Right lobe of liver (tissue), 6 donors: Measurements from ENCODE around the gene MAP3K3. TPM values are rescaled to one million over a fixed set of nuclear protein-coding genes. Genes with fewer than 3 reads are reported as not detected.

Experiments used
- ATAC-seq, 4 donors: fragments of 200-7000 bp; cut with Tn5 transposase; one replicate each; pipeline ENCODE4 v1.9.1; 2020; ENCODE audit warnings: mild to moderate bottlenecking in 4 of 4, moderate library complexity in 4 of 4
- DNase-seq, 3 donors: peaks; one replicate each; pipeline ENCODE4 v3.0.0-alpha.2; 2020
- H3K27ac ChIP-seq, 3 donors: fragments of 200-600 bp; one replicate each; pipeline ENCODE4 v1.8.0; 2022
- H3K27me3 ChIP-seq, 2 donors: fragments of 200-600 bp; one replicate each; pipeline ENCODE4 v1.8.0; 2022
- H3K36me3 ChIP-seq, 4 donors: fragments of 200-600 bp; sonication (generic) in 1 of 4; one replicate each; pipeline versions ENCODE4 v1.5.1 to v1.8.0; 2017 to 2022; ENCODE audit warnings: control low read depth in 1 of 4
- H3K4me1 ChIP-seq, 4 donors: fragments of 200-600 bp; sonication (generic) in 1 of 4; one replicate each; pipeline versions ENCODE4 v1.5.1 to v1.8.0; 2017 to 2022; ENCODE audit warnings: control low read depth in 1 of 4
- H3K4me3 ChIP-seq, 3 donors: fragments of 200-600 bp; one replicate each; pipeline ENCODE4 v1.8.0; 2022
- H3K9me3 ChIP-seq, 4 donors: fragments of 200-600 bp; sonication (generic) in 1 of 4; one replicate each; pipeline versions ENCODE4 v1.5.1 to v1.8.0; 2017 to 2022; ENCODE audit warnings: control low read depth in 1 of 4
- CTCF ChIP-seq, 4 donors: fragments of 200-600 bp in 3 of 4; fragments of 450-650 bp in 1 of 4; IDR thresholded peaks; one replicate each; pipeline versions ENCODE4 v1.5.1 to v1.8.0; 2016 to 2022; ENCODE audit warnings: antibody characterized with exemption in 4 of 4, mild to moderate bottlenecking in 2 of 4
- POLR2A ChIP-seq: fragments of 450-650 bp; IDR thresholded peaks from one replicate; pipeline ENCODE4 v1.6.1; 2017; ENCODE audit warnings: antibody characterized with exemption, mild to moderate bottlenecking
- WGBS: methylation state at CpG from one replicate; pipeline ENCODE4 v1.1.6; 2018; ENCODE audit warnings: low coverage, low lambda C conversion rate; ENCODE audit not compliant: insufficient coverage; ENCODE audit errors: missing lambda C conversion rate; 5-methylcytosine and 5-hydroxymethylcytosine counted together
- intact Hi-C, 2 donors: fragments of 100-400 bp; cut with DNase I; formaldehyde crosslinking; loops; one replicate each; pipeline versions ENCODE4 v1.11.2 to v1.14.1; 2022
- total RNA-seq, 6 experiments: library from RNA; depleted of rRNA in 2 of 6; stranded (reverse); fragments of >200 nt in 2 of 6; fragmentation: NEBNext Ultra II Directional in 3 of 6; extraction: Animal tissue kit (Norgen Biotek cat#: 25700) in 3 of 6; gene quantifications; one replicate each; pipeline versions ENCODE4 v1.1.0 to v1.2.4, GENCODE V29; 2016 to 2023
- donor health status: DM: no; HTN: yes; CAD: no.
- donor health status: DM: no; HTN: no; CAD: no.
- donor health status: DM: no; HTN: no; CAD: no.
- donor health status: DM: no; HTN: yes; CAD: no.
- donor health status: DM: no; HTN: yes; CAD: no.

Gene MAP3K3
- total RNA-seq, 6 experiments from 2014 or later, result 10.6 to 15.8 (median 13.0) TPM

- H3K4me1 ChIP-seq, result peaks cover 0 to 61% (median 13%) of the 10 kb centered on the region in 4 donors
- H3K36me3 ChIP-seq, result no peaks in the 10 kb centered on the region
- 80% methylated on average over 1 of the region's 1 CpG for WGBS
- ATAC-seq, result no peak
- no peaks in the 10 kb centered on the region for H3K27me3 ChIP-seq
- TF ChIP-seq POLR2A (no peak), CTCF (IDR thresholded peaks at IDR 0.05) (no peak)
- H3K27ac ChIP-seq, result no peak overlapping the region
- intact Hi-C loops, result no loop called here
- DNase-seq, result no peak
- H3K9me3 ChIP-seq, result no peaks in the 10 kb centered on the region
- no peak overlapping the region for H3K4me3 ChIP-seq
Measured at GRCh38 chr17:63624531-63624880, 2.3 kb downstream of the MAP3K3 start.

DNA sequence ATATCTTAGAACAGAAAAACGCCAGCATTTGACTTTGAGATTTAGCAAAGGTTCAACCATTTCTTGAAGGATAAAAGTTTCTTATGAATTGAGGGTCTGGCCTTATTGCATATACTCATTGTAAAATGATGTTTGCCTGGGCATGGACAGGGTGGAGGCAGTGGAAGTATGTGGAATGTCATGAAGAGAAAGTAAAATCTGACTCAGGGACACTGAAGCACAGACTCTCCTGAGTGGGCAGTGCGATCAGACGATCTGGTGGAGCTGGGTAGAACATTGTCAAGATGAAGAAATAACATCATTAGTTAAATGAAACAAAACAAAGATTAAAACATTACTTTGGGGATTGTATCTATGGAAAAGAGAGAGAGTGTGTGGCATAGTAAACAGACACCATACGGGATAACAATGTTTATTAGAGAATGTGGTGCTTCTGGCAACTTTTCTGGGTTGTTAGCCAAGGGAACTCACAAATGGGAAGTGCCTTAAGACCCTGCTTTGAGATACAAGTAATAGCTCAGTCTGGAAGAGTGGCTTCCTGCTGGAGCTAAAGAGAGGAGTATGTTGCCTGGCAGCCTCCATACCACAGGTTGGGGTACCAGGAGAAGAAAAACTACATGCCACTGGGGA, 4.4 kb downstream of the MAP3K3 start:
- Histone ChIP-seq H3K4me1 (peaks cover 0 to 67% (median 20%) of the 10 kb centered on the region in 4 donors), H3K4me3 (no peak overlapping the region), H3K36me3 (no peaks in the 10 kb centered on the region), H3K27ac (peak overlapping the region in 2 of 3 donors; percentile 7 to 13), H3K27me3 (no peaks in the 10 kb centered on the region), H3K9me3 (no peaks in the 10 kb centered on the region)
- WGBS, result 57% methylated on average over 4 of the region's 4 CpGs
- intact Hi-C loops, result no loop called here
- ATAC-seq, result no peak
- TF ChIP-seq POLR2A (no peak), CTCF (IDR thresholded peaks at IDR 0.05) (no peak)
- DNase-seq, result no peak

- H3K27ac ChIP-seq, result peak overlapping the region; percentile 2 to 10 (median 6)
- H3K9me3 ChIP-seq, result no peaks in the 10 kb centered on the region
- DNase-seq, result no peak
- peaks cover 0 to 58% (median 21%) of the 10 kb centered on the region in 4 donors for H3K4me1 ChIP-seq
- peak; percentile 35 to 61 (median 46) for ATAC-seq
- intact Hi-C loops, result loop anchor here in 1 of 2 donors (10.0 kb wide), 1 partner anchor 65 kb away; no protein-coding TSS in a partner anchor
- H3K27me3 ChIP-seq, result no peaks in the 10 kb centered on the region
- H3K36me3 ChIP-seq, result peaks cover 0 to 8% (median 0%) of the 10 kb centered on the region in 4 donors
- no peak overlapping the region for H3K4me3 ChIP-seq
- TF ChIP-seq CTCF (IDR thresholded peaks at IDR 0.05) (no peak), POLR2A (no peak)
- 19% methylated on average over 1 of the region's 1 CpG for WGBS
Measured at GRCh38 chr17:63629627-63630026, 7.4 kb downstream of the MAP3K3 start.

DNA sequence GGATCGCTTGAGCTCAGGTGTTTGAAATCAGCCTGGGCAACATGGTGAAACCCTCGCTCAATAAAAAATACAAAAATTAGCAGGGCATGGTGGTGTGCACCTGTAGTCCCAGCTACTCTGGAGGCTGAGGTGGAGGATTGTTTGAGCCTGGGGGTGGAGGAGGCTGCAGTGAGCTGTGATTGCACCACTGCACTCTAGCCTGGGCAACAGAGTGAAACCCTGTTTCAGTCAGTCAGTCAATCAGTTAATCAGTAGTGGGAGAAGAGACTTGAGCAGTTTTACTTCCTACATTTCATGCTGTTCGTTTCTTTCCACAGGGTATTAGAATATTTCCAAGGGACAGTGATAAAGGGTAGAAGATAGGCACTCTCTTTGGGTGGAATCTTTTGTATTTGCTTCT, 8.8 kb downstream of the MAP3K3 start:
- Histone ChIP-seq H3K4me3 (no peak overlapping the region), H3K4me1 (peaks cover 0 to 45% (median 17%) of the 10 kb centered on the region in 4 donors), H3K27me3 (no peaks in the 10 kb centered on the region), H3K36me3 (peaks cover 0 to 10% (median 0%) of the 10 kb centered on the region in 4 donors), H3K27ac (no peak overlapping the region), H3K9me3 (no peaks in the 10 kb centered on the region)
- TF ChIP-seq CTCF (IDR thresholded peaks at IDR 0.05) (no peak), POLR2A (no peak)
- intact Hi-C loops, result loop anchor here in 1 of 2 donors (10.0 kb wide), 1 partner anchor 64 kb away; no protein-coding TSS in a partner anchor
- 73% methylated on average over 3 of the region's 3 CpGs for WGBS
- ATAC-seq, result no peak
- no peak for DNase-seq
